Fibroblast of peridontal ligament (primary cell): ENCODE results near the gene COPG2.
A peak's percentile ranks its signal among the peaks of the same experiment; 100 is the strongest.
"Not testable (repeated sequence)": the region's sequence is repeated elsewhere in the genome, so short reads cannot be mapped to it uniquely, and the experiment has no call there.

Experiments used
- DNase-seq: peaks from one replicate; pipeline ENCODE4 v3.0.0-alpha.2; 2010; ENCODE audit errors: extremely low read depth

Gene COPG2, protein sequence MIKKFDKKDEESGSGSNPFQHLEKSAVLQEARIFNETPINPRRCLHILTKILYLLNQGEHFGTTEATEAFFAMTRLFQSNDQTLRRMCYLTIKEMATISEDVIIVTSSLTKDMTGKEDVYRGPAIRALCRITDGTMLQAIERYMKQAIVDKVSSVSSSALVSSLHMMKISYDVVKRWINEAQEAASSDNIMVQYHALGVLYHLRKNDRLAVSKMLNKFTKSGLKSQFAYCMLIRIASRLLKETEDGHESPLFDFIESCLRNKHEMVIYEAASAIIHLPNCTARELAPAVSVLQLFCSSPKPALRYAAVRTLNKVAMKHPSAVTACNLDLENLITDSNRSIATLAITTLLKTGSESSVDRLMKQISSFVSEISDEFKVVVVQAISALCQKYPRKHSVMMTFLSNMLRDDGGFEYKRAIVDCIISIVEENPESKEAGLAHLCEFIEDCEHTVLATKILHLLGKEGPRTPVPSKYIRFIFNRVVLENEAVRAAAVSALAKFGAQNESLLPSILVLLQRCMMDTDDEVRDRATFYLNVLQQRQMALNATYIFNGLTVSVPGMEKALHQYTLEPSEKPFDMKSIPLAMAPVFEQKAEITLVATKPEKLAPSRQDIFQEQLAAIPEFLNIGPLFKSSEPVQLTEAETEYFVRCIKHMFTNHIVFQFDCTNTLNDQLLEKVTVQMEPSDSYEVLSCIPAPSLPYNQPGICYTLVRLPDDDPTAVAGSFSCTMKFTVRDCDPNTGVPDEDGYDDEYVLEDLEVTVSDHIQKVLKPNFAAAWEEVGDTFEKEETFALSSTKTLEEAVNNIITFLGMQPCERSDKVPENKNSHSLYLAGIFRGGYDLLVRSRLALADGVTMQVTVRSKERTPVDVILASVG

DNA sequence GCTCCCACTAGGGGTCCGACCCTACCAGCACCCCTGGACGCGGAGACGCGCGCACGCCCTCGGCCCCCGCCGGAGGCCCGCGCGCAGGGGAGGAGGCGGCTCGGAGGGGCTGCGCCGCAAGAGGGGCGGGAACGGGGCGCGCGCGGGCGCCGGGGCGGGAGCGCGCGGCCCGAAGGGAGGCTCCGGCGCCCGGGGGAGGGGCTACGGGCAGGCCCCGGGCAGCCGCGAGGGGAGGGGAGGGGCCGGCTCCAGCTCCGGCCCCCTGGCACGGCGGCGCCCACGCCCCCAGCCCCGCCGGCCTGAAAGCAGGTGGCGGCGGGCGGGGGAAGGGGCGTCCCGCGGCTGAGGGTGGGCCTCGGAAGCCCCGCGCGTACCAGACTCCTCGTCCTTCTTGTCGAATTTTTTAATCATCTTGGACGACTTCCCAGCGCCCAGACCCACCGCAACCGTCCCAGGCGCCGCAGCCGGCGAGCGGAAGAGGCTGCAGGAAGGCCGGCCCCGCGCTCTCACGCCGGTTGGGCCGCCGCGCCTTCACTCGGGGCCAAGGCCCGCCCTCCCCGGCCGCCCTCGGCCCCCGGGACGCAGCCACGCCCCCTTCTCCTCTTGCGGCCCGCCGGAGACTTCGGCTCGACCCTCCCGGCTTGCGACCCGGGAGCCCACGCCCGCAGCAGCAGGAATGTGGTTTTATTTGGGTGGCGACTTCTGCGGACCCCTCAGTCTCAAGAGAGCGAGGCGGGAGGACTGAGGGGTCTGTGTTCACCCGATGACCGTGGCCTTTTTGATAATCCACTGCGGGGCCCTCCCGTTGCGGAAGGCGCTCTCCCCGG, at the start of gene COPG2:
Gene COPG2, minus strand, starts transcription at position 491 of the 827 bp plus-strand sequence. Its CDS starts 80 bp downstream, at position 411.
- peak; percentile 69 for DNase-seq

DNA sequence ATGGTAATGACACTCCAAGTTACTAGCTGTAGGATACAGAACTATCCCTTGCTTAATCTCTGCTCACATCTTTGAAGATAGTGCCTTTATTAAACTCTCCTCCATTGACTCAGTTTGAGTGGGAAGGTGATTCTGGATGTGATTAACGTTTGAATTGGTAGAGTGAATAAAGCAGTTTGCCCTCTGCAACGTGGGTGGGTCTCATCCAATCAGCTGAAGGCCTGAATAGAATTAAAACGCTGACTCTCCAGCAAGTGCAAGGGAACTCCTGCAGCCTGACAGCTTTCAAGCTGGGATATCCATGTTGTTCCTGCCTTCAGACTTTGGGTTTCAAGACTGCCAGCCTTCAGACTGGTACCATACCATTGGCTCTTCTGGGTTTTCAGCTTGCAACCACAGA, 43.9 kb upstream of the COPG2 start:
- no peak for DNase-seq

DNA sequence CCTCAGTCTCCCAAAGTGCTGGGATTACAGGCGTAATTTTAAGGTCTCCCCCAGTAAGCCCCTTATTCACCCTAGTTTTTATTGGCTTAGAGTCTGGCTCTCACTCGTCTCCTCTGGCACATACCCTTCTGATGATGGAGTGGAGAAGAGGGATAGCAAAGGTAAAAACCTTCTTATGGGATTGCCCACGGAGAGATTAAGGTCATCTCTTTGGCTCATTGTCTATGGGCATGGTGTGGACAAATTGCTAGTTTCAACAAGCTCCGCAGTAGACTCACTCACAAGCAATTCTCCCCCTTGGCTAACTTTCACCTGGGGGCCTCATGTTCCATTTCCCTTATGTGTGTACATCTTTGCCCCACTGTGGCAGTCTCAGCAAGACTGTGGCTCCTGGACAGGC, 40.2 kb upstream of the COPG2 start:
- DNase-seq, result no peak

DNA sequence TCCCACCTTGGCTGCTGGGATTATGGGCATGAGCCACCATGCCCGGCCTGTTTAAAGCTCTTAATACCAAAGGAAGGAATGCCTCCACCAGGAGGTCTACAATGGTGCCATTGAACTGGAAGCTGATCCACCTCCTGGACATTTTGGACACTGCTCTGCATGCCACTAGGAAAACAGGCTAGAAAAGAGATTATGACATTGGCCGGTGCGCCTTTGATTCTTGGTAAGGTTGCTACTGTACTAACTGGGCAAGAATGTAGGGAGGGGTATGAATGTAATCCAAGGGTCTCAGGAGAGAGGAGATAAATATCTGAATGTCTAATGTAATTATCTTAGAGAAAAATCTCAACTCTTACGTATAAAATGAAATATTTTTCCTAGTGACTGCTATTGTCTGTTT, 39.5 kb upstream of the COPG2 start:
- DNase-seq, result no peak

- DNase-seq, result no peak
Observed at GRCh38 chr7:130703851-130704250, 35.3 kb upstream of the COPG2 start.

DNA sequence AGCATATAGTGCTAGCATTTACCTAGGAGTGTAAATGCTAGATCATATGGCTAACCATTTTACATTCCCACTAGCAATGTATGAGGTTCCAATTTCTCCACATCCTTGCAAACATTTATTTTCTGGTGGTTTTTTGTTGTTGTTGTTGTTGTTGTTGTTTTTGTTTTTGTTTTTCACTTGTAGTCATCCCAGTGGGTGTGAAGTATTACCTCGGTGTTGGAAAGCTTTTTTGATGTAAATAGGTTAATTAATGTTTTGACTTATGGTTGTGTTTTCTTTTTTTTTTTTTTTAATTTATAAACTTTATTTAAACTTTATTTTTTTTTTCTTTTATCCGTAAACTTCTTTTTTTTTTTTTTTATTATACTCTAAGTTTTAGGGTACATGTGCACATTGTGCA, 33.1 kb upstream of the COPG2 start:
- no peak for DNase-seq

- no peak for DNase-seq
Observed at GRCh38 chr7:130700760-130701159, 32.2 kb upstream of the COPG2 start.

- DNase-seq, result no peak
Observed at GRCh38 chr7:130699686-130700085, 31.1 kb upstream of the COPG2 start.

DNA sequence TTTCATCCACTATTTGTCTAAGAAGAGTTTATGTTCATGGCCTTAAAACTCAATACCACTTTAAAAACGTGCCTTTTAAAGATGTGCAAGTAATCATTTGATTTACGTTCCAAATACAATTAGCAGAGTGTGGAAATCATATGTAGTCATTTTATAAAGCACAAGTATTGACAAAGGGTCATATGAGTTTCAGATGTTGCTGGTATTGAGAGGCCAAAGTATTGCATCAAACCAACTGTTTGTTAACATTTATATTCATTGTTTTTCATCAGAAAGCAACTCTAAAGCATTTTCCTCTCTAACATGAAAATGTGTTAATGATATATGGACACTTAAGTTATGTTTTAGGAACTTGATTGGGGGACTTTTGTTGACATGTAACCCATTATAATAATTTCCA, 29.3 kb upstream of the COPG2 start:
- peak; percentile 12 for DNase-seq

DNA sequence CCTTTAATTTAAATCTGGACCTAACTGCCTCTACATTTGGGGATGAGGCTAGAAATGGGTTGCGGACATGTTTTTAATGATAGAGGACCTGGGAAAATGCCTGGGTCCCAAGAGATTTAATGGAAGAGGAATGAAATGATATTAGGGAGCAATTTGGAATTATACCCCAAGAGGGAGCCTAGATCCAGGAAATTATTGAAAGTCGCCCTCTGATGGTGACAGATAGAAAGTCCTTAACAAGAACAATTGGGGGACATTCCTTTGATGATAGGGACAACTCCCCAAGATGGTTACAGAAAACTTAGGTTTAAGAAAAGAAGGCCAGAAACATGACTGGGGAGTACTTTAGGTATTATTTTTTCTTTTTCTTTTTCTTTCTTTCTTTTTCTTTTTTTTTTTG, 27.3 kb upstream of the COPG2 start:
- peak; percentile 55 for DNase-seq

- DNase-seq, result not testable (repeated sequence)
Observed at GRCh38 chr7:130692396-130692795, 23.8 kb upstream of the COPG2 start.

- DNase-seq, result no peak
Observed at GRCh38 chr7:130689683-130690082, 21.1 kb upstream of the COPG2 start.

DNA sequence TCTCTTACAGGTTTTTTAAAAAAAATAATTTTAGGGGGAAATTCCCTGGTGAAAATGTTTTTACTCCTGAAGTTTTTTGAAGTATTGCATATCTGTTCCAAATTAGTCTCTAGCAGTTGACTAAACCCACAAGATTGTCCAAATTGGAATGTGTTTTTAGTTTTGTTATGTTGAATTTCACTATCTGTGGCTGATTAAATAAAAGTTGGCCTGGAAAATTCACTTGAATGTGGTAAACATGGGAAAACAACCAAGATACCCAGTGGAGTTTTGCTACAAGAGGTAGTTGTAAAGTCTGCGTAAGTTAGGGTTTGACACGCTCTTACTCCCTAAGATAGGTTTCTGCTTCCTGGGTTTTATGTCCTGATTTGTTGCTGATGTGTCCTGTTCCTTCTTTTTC, 14.5 kb upstream of the COPG2 start:
- peak; percentile 77 for DNase-seq

DNA sequence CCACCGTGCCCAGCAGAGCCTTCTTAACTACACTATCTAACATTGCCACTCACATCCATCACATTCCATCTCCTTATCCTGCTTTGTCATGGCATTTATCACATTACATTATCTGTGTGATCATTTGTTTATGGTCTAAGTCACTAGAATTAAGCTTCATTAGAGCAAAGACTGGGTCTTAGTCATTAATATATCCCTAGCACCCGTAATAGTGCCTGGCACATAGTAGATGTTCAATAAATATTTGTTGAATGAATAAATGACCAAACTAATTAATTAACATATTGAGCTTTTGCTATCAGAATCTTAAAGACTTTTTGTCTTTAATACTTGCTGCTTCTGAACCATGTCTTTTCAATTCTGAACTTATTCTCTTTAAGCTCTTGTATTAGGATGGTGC, 5.9 kb upstream of the COPG2 start:
- no peak for DNase-seq

DNA sequence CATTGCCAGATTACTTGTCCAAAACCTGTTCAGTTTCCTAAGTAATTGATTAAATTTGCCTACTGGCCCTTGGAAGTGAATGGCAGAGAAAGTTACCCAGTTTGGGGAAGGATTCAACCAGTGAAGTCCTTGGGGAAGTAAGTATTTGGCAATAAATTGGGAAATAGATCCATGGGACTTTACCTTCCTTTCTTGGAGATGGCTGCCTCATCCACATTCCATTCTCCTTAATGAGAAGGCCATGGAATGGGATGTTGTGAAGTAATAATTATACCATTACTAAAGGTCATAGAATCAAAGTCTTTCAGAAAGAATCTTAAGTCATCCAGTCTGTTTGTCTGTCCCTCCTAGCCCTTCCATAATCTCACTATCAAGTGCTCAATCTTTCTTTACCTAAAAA, 4.5 kb upstream of the COPG2 start:
- peak; percentile 10 for DNase-seq

- DNase-seq, result no peak
Observed at GRCh38 chr7:130672146-130672545, 3.6 kb upstream of the COPG2 start.

DNA sequence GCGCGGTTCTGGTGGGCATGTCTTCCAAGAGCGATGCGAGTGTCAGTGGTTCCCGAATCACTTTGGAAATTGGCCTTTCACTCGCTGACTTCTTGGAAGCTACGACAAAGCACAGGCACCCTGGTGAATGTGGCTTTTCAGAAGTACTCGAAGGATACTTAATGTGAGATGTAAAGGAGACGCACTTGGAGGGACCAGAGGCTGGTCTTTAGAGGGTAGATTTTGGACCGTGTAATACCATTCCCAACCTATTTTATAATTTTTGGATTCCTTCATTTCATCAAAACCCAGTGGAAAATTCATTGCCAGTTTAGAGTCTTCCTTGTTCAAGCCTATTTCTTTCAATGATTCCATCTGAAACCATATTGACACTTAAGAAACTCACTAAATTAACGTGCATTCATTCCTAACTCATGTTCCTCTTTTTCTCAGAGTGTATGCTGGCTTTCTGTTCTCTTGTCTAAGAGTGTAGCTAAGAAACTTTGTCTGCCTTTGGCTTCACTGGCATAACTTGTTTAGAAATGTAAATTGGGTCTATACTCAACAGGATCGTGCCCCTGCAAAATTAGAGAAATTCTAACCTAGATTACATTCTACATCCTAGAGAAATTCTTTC, 645 bp upstream of the COPG2 start:
- DNase-seq, result peak; percentile 34

DNA sequence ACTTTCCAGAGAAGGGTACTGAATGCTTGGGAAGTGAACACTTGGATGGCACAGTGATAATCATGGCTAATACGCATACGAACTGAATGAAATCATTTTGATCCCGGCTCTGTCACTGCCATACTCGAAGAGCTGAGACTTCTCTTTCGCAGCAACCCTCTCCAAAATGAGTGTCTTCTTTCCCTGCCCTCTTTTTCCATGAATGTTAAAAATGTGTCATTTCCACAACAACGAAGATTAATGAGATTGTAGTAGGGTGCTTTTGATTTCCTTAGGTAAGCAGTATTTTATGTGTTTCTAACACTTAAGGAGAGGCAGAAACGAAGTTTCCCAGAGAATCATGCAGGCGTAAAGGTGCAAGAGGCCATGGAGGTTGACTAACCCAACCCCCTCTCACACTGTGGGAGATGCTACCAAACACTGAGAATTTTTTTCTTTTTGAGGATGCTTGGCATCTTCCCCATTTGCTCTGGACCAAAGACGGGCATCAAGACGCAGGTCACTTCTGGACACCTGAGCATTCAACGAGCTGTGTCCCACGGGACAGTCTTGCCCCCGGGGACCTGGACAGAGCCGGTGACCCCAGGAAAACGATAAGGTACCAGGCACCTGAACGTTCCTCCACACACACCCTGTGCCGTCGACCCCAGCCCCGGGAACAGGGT, 823 bp downstream of the COPG2 start:
- DNase-seq, result peak; percentile 11

DNA sequence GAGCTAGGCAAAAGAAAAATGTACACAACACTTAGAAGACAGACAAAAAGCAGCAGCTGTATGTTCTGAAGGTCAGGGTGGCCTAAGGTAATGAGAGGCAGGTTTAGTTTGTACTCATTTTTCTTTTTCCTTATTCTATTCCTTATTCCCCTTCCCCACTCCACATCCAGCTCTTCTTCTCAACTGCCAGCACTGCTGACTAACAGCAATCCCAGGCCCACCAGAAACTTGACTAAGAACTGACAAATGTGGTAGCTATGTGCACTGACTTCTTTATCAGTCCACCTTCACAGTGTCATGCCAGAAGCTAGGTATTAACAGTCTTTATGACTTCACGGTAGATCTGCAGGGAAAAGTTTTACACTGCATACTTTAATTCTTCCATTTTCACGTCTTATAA, 6.1 kb downstream of the COPG2 start:
- DNase-seq, result no peak

DNA sequence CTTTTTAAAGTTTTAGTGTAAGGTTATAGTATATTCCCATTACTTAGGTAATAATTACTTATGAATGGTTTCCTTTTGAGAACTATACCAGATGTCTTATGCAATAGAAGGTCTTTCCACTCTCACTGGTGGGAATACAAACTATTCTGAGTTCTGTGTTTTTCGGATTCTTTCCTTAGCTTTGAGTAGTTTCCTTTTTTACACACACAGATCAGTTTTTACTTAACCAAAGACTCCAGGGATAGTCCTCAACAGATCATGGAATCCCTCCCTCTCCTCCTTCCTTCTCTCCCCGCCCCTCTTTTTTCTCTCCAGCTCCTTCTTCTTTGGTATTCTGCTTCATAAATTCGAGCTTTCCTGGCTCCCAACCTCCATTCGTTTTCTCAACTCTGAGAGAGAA, 13.3 kb downstream of the COPG2 start:
- peak; percentile 31 for DNase-seq

GRCh38 chr7:130654850-130655249, 13.7 kb downstream of the COPG2 start:
- DNase-seq, result no peak
